ENCODE data around the gene AKAP6. TPM values are rescaled to one million over a fixed set of nuclear protein-coding genes. Genes with fewer than 3 reads are reported as not detected.

Gene AKAP6
- total RNA-seq, 1 experiment from 2014 or later = 2.6 TPM

GRCh38 chr14:32731249-32731648 is 402.2 kb downstream of the AKAP6 start:
- in situ Hi-C loops (cut with HindIII; ENCODE audit: low pct_unique_long_range_greater_than_20kb, low sequenced_read_pairs) = no loop called here
- no peak for DNase-seq (ENCODE audit: low read depth, low spot score)

DNA sequence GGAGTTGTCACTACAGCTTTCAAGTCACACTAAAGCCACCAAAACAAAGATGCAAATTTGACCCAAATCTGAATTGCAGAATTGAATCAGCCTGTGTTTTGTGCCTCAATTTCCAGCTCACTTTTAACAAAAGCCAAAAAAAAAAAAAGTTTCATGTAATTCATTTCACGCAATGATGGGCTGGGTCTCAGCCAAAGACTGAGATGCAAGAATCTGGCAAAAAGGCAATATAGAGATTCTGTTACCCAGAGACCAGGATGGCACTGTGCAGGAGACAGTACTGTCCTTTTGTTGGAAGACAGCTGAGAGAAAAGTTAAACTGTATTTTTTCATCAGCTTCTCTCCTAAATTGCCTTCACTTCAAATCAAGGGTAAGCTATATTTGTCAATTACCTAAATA is 403.9 kb downstream of the AKAP6 start:
- in situ Hi-C loops (cut with HindIII; ENCODE audit: low pct_unique_long_range_greater_than_20kb, low sequenced_read_pairs) = no loop called here
- DNase-seq (ENCODE audit: low read depth, low spot score) = no peak

DNA sequence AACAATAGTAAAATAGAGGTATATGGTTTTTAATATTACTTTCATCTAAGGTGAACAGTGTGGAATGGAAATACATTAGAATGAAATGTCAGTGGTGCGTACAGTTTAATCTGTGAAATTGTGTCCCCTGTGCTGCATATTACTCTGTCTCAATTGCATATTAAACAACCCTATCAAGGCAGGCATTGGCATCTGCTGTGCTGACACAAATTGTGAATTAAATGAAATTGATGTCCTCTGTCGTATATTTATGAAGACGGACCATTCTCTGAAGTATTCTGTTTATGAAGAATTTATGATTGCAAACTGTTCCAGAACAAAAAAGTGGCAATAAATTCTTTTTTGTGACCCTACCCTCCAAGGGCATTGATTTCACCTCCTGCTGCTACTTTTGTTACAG is 405.2 kb downstream of the AKAP6 start:
- in situ Hi-C loops (cut with HindIII; ENCODE audit: low pct_unique_long_range_greater_than_20kb, low sequenced_read_pairs) = no loop called here
- no peak for DNase-seq (ENCODE audit: low read depth, low spot score)

DNA sequence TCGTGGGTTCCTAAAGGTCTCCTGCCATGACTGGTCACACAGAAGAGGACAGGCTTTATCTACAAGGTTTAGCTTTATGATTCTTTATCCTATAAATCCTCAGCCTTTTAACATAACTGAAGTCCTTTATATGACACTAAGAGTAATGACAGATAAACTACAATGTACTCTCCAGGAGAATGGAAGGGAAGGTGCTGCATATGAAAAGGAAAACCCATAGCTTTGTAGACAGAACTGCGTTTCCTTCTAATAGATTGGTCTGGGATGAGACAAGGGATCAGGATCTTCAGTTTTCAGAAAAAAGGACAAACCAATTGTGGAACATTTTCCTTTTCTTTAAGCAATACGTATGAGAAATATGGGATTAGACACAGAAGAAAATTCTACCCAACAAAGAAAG is 408.5 kb downstream of the AKAP6 start:
- in situ Hi-C loops (cut with HindIII; ENCODE audit: low pct_unique_long_range_greater_than_20kb, low sequenced_read_pairs) = no loop called here
- DNase-seq (ENCODE audit: low read depth, low spot score) = no peak

- no peak for DNase-seq (ENCODE audit: low read depth, low spot score)
- in situ Hi-C loops (cut with HindIII; ENCODE audit: low pct_unique_long_range_greater_than_20kb, low sequenced_read_pairs) = no loop called here
Measured at GRCh38 chr14:32738206-32738871, 409.2 kb downstream of the AKAP6 start.

GRCh38 chr14:32744811-32745445 is 415.8 kb downstream of the AKAP6 start:
- in situ Hi-C loops (cut with HindIII; ENCODE audit: low pct_unique_long_range_greater_than_20kb, low sequenced_read_pairs) = no loop called here
- no peak for DNase-seq (ENCODE audit: low read depth, low spot score)

- DNase-seq (ENCODE audit: low read depth, low spot score) = no peak
- in situ Hi-C loops (cut with HindIII; ENCODE audit: low pct_unique_long_range_greater_than_20kb, low sequenced_read_pairs) = no loop called here
Measured at GRCh38 chr14:32754209-32754608, 425.1 kb downstream of the AKAP6 start.

- in situ Hi-C loops (cut with HindIII; ENCODE audit: low pct_unique_long_range_greater_than_20kb, low sequenced_read_pairs) = no loop called here
- DNase-seq (ENCODE audit: low read depth, low spot score) = no peak
Measured at GRCh38 chr14:32756173-32756572, 427.1 kb downstream of the AKAP6 start.

GRCh38 chr14:32756775-32757174 is 427.7 kb downstream of the AKAP6 start:
- in situ Hi-C loops (cut with HindIII; ENCODE audit: low pct_unique_long_range_greater_than_20kb, low sequenced_read_pairs) = no loop called here
- no peak for DNase-seq (ENCODE audit: low read depth, low spot score)

DNA sequence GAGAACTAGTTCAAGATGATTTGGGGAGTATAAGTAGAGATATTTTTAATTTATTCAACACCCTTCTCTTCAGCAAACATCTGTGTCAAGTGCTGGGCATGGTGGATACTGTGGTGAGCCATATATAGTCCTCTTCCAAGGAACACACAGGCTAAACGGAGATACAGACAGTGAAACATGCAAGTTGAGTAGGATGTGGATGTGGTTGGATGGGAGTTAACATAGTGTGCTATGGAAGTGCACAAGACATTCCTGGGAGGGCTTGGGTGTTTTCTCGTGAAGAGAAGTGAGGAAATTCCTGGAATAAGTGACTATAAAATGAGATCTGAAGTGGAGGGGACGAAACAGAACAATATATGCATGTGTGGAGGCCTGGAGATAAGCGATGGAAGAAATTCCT is 428.5 kb downstream of the AKAP6 start:
- DNase-seq (ENCODE audit: low read depth, low spot score) = no peak
- in situ Hi-C loops (cut with HindIII; ENCODE audit: low pct_unique_long_range_greater_than_20kb, low sequenced_read_pairs) = no loop called here

- in situ Hi-C loops (cut with HindIII; ENCODE audit: low pct_unique_long_range_greater_than_20kb, low sequenced_read_pairs) = no loop called here
Measured at GRCh38 chr14:32761381-32761968, 432.4 kb downstream of the AKAP6 start.

GRCh38 chr14:32762886-32763285 is 433.8 kb downstream of the AKAP6 start:
- no peak for DNase-seq (ENCODE audit: low read depth, low spot score)
- in situ Hi-C loops (cut with HindIII; ENCODE audit: low pct_unique_long_range_greater_than_20kb, low sequenced_read_pairs) = no loop called here

More at GRCh38 chr14:32761381-32761968, 432.4 kb downstream of the AKAP6 start:
- no peak for DNase-seq (ENCODE audit: low read depth, low spot score)

GRCh38 chr14:32763673-32764072 is 434.6 kb downstream of the AKAP6 start:
- DNase-seq (ENCODE audit: low read depth, low spot score) = no peak
- in situ Hi-C loops (cut with HindIII; ENCODE audit: low pct_unique_long_range_greater_than_20kb, low sequenced_read_pairs) = no loop called here

GRCh38 chr14:32764131-32764530 is 435.0 kb downstream of the AKAP6 start:
- in situ Hi-C loops (cut with HindIII; ENCODE audit: low pct_unique_long_range_greater_than_20kb, low sequenced_read_pairs) = no loop called here
- DNase-seq (ENCODE audit: low read depth, low spot score) = no peak

- in situ Hi-C loops (cut with HindIII; ENCODE audit: low pct_unique_long_range_greater_than_20kb, low sequenced_read_pairs) = no loop called here
- DNase-seq (ENCODE audit: low read depth, low spot score) = no peak
Measured at GRCh38 chr14:32770422-32770821, 441.3 kb downstream of the AKAP6 start.

DNA sequence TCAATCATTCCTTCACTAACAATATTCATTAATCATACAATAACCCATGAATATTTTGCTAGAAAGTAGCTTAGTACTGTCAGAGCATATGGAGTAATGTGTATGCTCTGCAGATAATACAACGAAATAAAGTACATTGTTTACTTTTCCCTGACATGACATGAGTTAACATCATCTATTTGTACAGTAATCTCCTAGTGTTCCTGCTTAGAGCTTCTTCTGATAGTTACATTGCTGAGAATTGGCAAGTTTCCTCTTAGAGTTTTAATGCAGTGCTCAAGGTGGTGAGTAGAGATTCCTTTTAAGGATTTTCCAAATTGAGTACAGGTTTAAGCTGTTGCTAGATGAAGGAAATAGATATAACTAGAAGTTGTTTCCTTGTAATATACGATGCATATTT is 445.1 kb downstream of the AKAP6 start:
- in situ Hi-C loops (cut with HindIII; ENCODE audit: low pct_unique_long_range_greater_than_20kb, low sequenced_read_pairs) = no loop called here

GRCh38 chr14:32779840-32780239 is 450.7 kb downstream of the AKAP6 start:
- DNase-seq (ENCODE audit: low read depth, low spot score) = peak; percentile 3
- in situ Hi-C loops (cut with HindIII; ENCODE audit: low pct_unique_long_range_greater_than_20kb, low sequenced_read_pairs) = no loop called here

More for the DNA sequence above, 445.1 kb downstream of the AKAP6 start:
- no peak for DNase-seq (ENCODE audit: low read depth, low spot score)

DNA sequence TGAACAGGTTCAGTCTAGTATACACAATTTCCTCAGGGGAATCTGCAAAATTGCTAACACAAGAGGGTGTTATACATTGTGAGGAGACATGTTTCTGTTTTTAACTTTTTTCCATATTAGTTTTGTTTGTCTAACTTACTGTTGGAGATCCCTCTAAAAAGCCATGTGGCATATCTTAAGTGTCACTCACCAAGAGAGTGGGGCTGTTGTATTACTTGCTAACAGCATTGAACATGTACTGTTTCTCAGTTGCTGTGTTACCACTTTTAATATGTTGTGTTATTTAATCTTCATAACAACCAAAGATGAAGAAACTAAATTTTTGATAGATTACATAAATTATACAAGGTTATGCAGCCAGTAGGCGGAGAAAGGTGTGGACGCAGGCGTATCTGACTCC is 455.3 kb downstream of the AKAP6 start:
- in situ Hi-C loops (cut with HindIII; ENCODE audit: low pct_unique_long_range_greater_than_20kb, low sequenced_read_pairs) = no loop called here
- no peak for DNase-seq (ENCODE audit: low read depth, low spot score)

DNA sequence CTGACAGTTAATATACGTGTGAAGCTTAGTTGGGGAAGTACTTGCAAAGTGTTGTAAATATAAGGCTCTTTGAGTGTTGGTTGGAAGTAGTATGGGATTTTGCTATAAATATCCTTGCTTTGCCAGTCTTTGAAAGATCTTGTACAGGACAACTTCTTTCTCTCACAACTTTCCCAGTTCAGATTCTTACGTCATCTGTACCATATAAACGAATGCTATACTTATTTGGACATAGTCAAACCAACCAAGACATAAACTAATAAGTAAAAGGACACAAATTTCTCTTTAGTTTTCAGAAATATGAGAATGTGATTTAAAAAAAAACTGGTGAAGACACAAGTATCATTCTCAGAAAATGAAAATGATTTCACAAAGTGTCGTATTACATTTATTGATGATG is 456.5 kb downstream of the AKAP6 start:
- in situ Hi-C loops (cut with HindIII; ENCODE audit: low pct_unique_long_range_greater_than_20kb, low sequenced_read_pairs) = no loop called here
- no peak for DNase-seq (ENCODE audit: low read depth, low spot score)
